ENCODE measurements around the gene ABCG5. TPM values are rescaled to one million over a fixed set of nuclear protein-coding genes. Genes with fewer than 3 reads are reported as not detected.

The ABCG5 gene
- total and polyA plus RNA-seq, 2 of the 4 experiments (the other 2 are of a cell fraction) = not detected

DNA sequence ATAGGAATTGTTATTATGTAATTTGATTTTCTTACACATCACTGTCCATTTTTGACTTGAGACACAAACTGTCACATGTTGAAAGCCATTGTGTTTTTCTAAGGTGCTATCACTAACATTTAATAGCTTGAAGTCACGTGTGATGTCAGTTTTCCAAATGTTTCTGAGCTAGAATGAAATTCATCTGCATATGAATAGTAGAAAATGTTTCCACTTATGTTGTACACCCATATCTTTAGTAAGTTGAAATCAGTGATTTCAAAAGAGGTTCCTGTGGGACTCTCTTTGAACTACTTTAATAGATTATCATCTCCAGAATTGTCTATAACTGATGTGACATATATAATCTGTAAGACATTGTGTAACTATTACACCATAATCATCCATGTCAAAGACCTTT, 27.8 kb downstream of the ABCG5 start:
- WGBS, 2 experiments (ENCODE audit: extremely low coverage in 2 of 2, insufficient read length in 1 of 2) = no CpG with 5 or more reads among the region's 1 CpG
- H3K27ac ChIP-seq (ENCODE audit: insufficient read depth, low read length) = no peak overlapping the region
- H4K91ac ChIP-seq (ENCODE audit: insufficient read depth, low read depth, low read length) = no peak overlapping the region
- no peak for TF ChIP-seq MAZ (IDR thresholded peaks at IDR 0.05; ENCODE audit: borderline replicate concordance, low read depth, low read length)
- TF ChIP-seq, protein P1, sequence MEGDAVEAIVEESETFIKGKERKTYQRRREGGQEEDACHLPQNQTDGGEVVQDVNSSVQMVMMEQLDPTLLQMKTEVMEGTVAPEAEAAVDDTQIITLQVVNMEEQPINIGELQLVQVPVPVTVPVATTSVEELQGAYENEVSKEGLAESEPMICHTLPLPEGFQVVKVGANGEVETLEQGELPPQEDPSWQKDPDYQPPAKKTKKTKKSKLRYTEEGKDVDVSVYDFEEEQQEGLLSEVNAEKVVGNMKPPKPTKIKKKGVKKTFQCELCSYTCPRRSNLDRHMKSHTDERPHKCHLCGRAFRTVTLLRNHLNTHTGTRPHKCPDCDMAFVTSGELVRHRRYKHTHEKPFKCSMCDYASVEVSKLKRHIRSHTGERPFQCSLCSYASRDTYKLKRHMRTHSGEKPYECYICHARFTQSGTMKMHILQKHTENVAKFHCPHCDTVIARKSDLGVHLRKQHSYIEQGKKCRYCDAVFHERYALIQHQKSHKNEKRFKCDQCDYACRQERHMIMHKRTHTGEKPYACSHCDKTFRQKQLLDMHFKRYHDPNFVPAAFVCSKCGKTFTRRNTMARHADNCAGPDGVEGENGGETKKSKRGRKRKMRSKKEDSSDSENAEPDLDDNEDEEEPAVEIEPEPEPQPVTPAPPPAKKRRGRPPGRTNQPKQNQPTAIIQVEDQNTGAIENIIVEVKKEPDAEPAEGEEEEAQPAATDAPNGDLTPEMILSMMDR (conservative IDR thresholded peaks at IDR 0.05; ENCODE audit: low read depth, low read length) = no peak
- TF ChIP-seq, protein P2, sequence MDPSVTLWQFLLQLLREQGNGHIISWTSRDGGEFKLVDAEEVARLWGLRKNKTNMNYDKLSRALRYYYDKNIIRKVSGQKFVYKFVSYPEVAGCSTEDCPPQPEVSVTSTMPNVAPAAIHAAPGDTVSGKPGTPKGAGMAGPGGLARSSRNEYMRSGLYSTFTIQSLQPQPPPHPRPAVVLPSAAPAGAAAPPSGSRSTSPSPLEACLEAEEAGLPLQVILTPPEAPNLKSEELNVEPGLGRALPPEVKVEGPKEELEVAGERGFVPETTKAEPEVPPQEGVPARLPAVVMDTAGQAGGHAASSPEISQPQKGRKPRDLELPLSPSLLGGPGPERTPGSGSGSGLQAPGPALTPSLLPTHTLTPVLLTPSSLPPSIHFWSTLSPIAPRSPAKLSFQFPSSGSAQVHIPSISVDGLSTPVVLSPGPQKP (IDR thresholded peaks at IDR 0.05; ENCODE audit: borderline replicate concordance, low read depth, low read length) = no peak
- TF ChIP-seq RCOR1 (IDR thresholded peaks at IDR 0.05; ENCODE audit: insufficient replicate concordance, low read length) = no peak
- no peak for TF ChIP-seq CEBPB (IDR thresholded peaks at IDR 0.05; ENCODE audit: low read depth, low read length)
- TF ChIP-seq, protein P3, sequence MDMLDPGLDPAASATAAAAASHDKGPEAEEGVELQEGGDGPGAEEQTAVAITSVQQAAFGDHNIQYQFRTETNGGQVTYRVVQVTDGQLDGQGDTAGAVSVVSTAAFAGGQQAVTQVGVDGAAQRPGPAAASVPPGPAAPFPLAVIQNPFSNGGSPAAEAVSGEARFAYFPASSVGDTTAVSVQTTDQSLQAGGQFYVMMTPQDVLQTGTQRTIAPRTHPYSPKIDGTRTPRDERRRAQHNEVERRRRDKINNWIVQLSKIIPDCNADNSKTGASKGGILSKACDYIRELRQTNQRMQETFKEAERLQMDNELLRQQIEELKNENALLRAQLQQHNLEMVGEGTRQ (IDR thresholded peaks at IDR 0.05; ENCODE audit: low read depth, low read length) = no peak
- no peak for TF ChIP-seq CHD1 (IDR thresholded peaks at IDR 0.05; ENCODE audit: low read depth, low read length)
- no peak for TF ChIP-seq MXI1 (IDR thresholded peaks at IDR 0.05; ENCODE audit: borderline replicate concordance, low read depth, low read length)
- no peak for TF ChIP-seq FOS (IDR thresholded peaks at IDR 0.05; ENCODE audit: low read depth, low read length)
- no peak for TF ChIP-seq RFX5 (IDR thresholded peaks at IDR 0.05; ENCODE audit: low read depth, low read length)
- no peak for TF ChIP-seq RAD21 (IDR thresholded peaks at IDR 0.05; ENCODE audit: low read length)
- no peak for TF ChIP-seq POLR2A (IDR thresholded peaks at IDR 0.05; ENCODE audit: low read depth, low read length)
- TF ChIP-seq SMC3 (IDR thresholded peaks at IDR 0.05; ENCODE audit: low read depth, low read length) = no peak
- TF ChIP-seq BHLHE40 (IDR thresholded peaks at IDR 0.05; ENCODE audit: low read depth, low read length) = no peak
- TF ChIP-seq MAFK (IDR thresholded peaks at IDR 0.05; ENCODE audit: low read depth, low read length) = no peak
- no peak for TF ChIP-seq NFE2L2 (IDR thresholded peaks at IDR 0.05; ENCODE audit: low read depth, low read length)
- DNase-seq (no peak), ATAC-seq (ENCODE audit: low read depth) (no peak)
- ChIA-PET CTCF (no interaction called here), POLR2A (ENCODE audit: unreplicated experiment) (no interaction called here)
- dilution Hi-C loops (cut with HindIII; ENCODE audit: low sequenced_read_pairs, unreplicated experiment) = no loop called here
- no peaks in the 10 kb centered on the region for H3K79me1 ChIP-seq (ENCODE audit: low read depth in 1 of 2, low read length in 2 of 2)
- H3K4me3 ChIP-seq (ENCODE audit: insufficient read depth, low read depth, low read length) = no peak overlapping the region
- no peak overlapping the region for H2AFZ ChIP-seq (replicated peaks; ENCODE audit: low read length, poor library complexity)
- no peaks in the 10 kb centered on the region for H4K20me1 ChIP-seq (ENCODE audit: insufficient read depth, low read length)
- no peak overlapping the region for H3K4ac ChIP-seq (ENCODE audit: low read depth, low read length)
- H3K14ac ChIP-seq (replicated peaks; ENCODE audit: low read depth, low read length) = no peak overlapping the region
- no peak overlapping the region for H2BK20ac ChIP-seq (ENCODE audit: low read depth, low read length)
- no peak overlapping the region for H2BK5ac ChIP-seq (ENCODE audit: low read depth, low read length, poor library complexity, severe bottlenecking)
- no peak overlapping the region for H3K18ac ChIP-seq (ENCODE audit: low read depth, low read length)
- no peak overlapping the region for H2BK120ac ChIP-seq (ENCODE audit: low read depth, low read length)
- no peak overlapping the region for H2AK5ac ChIP-seq (ENCODE audit: low read depth, low read length)
- H3K9ac ChIP-seq (ENCODE audit: low read depth, low read length) = no peak overlapping the region
- no peaks in the 10 kb centered on the region for H3K4me1 ChIP-seq (ENCODE audit: control insufficient read depth, insufficient read depth, low read length)
- no peak overlapping the region for H4K8ac ChIP-seq (ENCODE audit: low read depth in 2 of 2, low read length in 2 of 2)
- intact Hi-C loops (cut with micrococcal nuclease) = no loop called here
- H3K23ac ChIP-seq (ENCODE audit: low read depth, low read length) = no peak overlapping the region
- in situ Hi-C loops (cut with MboI; ENCODE audit: low sequenced_read_pairs) = no loop called here
- no TSS peak for BruUV-seq (replicated peaks)
- H3K9me3 ChIP-seq (ENCODE audit: control insufficient read depth, insufficient read depth, low read length) = no peaks in the 10 kb centered on the region
- H3K36me3 ChIP-seq (ENCODE audit: control insufficient read depth, insufficient read depth, low read length) = 0 out of 2 replicates have a peak, but pooled peaks cover 4% of the 10 kb centered on the region
- H4K5ac ChIP-seq (ENCODE audit: low read depth, low read length) = no peak overlapping the region
- H3K27me3 ChIP-seq (ENCODE audit: control insufficient read depth, insufficient read depth, low read length) = no peaks in the 10 kb centered on the region
- no peaks in the 10 kb centered on the region for H3K9me1 ChIP-seq (ENCODE audit: insufficient read depth, low read length)
- H3K56ac ChIP-seq (ENCODE audit: extremely low read depth, insufficient read depth, low read length) = no peak overlapping the region
- no peak overlapping the region for H3K4me2 ChIP-seq (ENCODE audit: low read depth, low read length)
- H2AK9ac ChIP-seq (replicated peaks; ENCODE audit: low read depth, low read length, poor library complexity) = no peak overlapping the region
- no peak overlapping the region for H2BK15ac ChIP-seq (ENCODE audit: low read depth, low read length)

Data from IMR-90 (cell line).